Dedifferentiated amniotic fluid mesenchymal stem cell (primary cell): ENCODE results near the gene PCDHA5.

Source experiments
- DNase-seq: peaks from one replicate; pipeline ENCODE4 v3.0.0-alpha.2; 2016; ENCODE audit errors: extremely low spot score

Gene PCDHA5

DNA sequence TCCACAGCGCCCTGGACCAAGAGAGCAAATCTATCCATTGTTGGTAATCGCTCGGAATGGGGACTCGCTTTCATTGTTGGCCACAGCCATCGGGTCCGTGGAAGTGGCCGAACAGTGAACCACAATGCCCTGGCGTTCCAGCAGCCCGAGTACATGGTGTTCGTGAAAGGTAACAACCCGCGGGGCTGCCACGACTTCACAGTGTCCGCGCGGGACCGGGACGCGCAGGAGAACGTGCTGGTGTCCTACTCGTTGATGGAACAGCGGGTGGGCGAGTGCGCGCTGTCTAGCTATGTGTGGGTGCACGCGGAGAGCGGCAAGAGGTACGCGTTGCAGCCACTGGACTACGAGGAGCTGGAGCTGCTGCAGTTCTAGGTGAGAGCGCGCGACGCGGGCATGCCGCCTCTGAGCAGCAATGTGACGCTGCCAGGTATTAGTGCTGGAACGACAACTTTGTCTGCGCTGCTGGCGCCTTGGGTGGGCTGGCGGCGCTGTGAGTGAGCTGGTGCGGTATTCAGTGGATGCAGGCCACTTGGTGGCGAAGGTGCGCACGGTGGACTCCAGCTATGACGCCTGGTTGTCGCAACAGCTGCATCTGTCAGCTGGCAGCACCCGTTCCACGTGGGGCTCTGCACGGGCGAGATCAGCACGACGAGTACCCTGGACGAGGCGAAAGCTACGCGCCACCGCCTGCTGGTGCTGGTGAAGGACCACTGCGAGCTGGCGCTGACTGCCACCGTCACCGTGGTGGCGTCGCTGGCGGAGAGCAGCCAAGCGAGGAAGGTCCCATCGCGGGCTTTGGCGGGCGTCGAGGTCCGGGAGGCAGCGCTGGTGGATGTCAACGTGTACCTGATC, 41.3 kb downstream of the PCDHA5 start:
- no peak for DNase-seq

DNA sequence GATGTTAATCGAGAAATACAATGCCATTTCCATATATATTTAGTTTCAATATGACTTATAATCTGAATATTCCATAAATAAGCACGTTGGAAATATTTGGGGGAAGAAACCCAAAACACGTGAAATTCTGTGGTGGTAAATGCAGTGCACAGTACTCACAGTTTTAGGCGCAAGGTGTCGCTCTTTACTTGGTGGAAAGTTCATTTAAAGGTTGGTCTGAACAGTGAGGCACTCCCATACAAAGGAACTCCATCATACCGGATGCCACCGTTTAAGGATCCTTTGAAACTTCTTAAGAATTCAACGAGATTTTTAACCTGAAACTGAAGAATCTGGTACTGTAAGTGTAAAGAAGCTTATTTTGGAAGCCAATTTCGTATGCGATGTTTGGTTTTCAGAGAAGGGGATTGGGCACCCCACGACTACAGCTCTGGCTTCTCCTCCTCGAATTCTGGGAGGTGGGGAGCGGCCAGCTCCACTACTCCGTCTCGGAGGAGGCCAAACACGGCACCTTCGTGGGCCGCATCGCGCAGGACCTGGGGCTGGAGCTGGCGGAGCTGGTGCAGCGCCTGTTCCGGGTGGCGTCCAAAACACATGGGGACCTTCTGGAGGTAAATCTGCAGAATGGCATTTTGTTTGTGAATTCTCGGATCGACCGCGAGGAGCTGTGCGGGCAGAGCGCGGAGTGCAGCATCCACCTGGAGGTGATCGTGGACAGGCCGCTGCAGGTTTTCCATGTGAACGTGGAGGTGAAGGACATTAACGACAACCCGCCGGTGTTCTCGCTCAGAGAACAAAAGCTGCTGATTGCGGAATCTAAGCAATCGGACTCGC, 47.5 kb downstream of the PCDHA5 start, which contains the start of gene PCDHA11:
Gene PCDHA11, plus strand, starts transcription at position 237 of the 834 bp plus-strand sequence. Its CDS starts 147 bp downstream, at position 384.
- no peak for DNase-seq

DNA sequence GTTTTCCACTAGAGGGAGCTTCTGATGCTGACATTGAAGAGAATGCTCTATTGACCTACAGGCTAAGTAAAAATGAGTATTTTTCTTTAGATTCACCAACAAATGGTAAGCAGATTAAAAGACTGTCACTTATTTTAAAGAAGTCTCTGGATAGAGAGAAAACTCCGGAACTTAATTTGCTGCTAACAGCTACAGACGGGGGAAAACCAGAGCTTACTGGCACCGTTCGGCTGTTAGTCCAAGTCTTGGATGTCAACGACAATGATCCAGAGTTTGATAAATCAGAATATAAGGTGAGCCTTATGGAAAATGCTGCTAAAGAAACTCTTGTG, 48.1 kb downstream of the PCDHA5 start:
- DNase-seq: no peak

DNA sequence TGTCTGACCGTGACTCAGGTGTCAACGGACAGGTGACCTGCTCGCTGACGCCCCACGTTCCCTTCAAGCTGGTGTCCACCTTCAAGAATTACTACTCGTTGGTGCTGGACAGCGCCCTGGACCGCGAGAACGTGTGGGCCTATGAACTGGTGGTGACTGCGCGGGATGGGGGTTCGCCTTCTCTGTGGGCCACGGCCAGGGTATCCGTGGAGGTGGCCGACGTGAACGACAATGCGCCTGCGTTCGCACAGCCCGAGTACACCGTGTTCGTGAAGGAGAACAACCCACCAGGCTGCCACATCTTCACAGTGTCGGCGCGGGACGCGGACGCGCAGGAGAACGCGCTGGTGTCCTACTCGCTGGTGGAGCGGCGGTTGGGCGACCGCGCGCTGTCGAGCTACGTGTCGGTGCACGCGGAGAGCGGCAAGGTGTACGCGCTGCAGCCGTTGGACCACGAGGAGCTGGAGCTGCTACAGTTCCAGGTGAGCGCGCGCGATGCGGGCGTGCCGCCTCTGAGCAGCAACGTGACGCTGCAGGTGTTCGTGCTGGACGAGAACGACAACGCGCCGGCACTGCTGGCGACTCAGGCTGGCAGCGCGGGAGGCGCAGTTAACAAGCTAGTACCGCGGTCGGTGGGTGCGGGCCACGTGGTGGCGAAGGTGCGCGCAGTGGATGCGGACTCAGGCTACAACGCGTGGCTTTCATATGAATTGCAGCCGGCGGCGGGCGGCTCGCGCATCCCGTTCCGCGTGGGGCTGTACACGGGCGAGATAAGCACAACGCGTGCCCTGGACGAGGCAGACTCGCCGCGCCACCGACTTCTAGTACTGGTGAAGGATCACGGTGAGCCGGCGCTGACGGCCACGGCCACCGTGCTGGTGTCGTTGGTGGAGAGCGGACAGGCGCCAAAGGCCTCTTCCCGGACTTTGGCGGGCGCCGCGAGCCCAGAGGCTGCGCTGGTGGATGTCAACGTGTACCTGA, 49.1 kb downstream of the PCDHA5 start:
- DNase-seq: no peak
